Neural progenitor cell (in vitro differentiated cells): Measurements from ENCODE around the gene KLHL29.

ENCODE experiments used
- CTCF ChIP-seq: fragments of 200-600 bp; sonication (generic); IDR thresholded peaks from 2 replicates; pipeline ENCODE4 v1.5.1; 2017; ENCODE audit warnings: antibody characterized with exemption, mild to moderate bottlenecking
- EZH2 ChIP-seq: fragments of 200-600 bp; sonication (generic); IDR thresholded peaks from 2 replicates; pipeline ENCODE4 v1.6.1; 2017; ENCODE audit warnings: antibody characterized with exemption, mild to moderate bottlenecking, moderate library complexity
- EZH2phosphoT487 ChIP-seq: fragments of 200-600 bp; sonication (generic); IDR thresholded peaks from 2 replicates; pipeline ENCODE4 v1.6.1; 2017; ENCODE audit warnings: antibody characterized with exemption

GRCh38 chr2:23534771-23535170, 149.8 kb downstream of the KLHL29 start:
- no peak for TF ChIP-seq EZH2phosphoT487
- no peak for TF ChIP-seq CTCF
- TF ChIP-seq EZH2 = no peak
